ENCODE results near the gene ATG10.

- no peak for TF ChIP-seq ZNF384 (IDR thresholded peaks at IDR 0.05)
- TF ChIP-seq SUZ12 (IDR thresholded peaks at IDR 0.05): no peak
- TF ChIP-seq L3MBTL2 (conservative IDR thresholded peaks at IDR 0.05): no peak
- TF ChIP-seq FOXM1 (IDR thresholded peaks at IDR 0.05; ENCODE audit: borderline replicate concordance): no peak
- no peak for TF ChIP-seq PKNOX1 (IDR thresholded peaks at IDR 0.05)
- no peak for TF ChIP-seq NFRKB (IDR thresholded peaks at IDR 0.05)
- TF ChIP-seq SP1 (IDR thresholded peaks at IDR 0.05): no peak
- TF ChIP-seq CTBP1 (IDR thresholded peaks at IDR 0.05; ENCODE audit: borderline replicate concordance): no peak
- TF ChIP-seq BHLHE40 (IDR thresholded peaks at IDR 0.05; ENCODE audit: borderline replicate concordance): no peak
- no peak for TF ChIP-seq FOXK2 (IDR thresholded peaks at IDR 0.05)
- no peak for TF ChIP-seq ELF4 (IDR thresholded peaks at IDR 0.05)
- TF ChIP-seq HDGF (IDR thresholded peaks at IDR 0.05; ENCODE audit: borderline replicate concordance): no peak
Measured at GRCh38 chr5:82068723-82069122, 96.9 kb downstream of the ATG10 start.

All from HEK293T (cell line).